ENCODE data around the gene INS. TPM values are rescaled to one million over a fixed set of nuclear protein-coding genes. Genes with fewer than 3 reads are reported as not detected.
"Not testable (repeated sequence)": the region's sequence is repeated elsewhere in the genome, so short reads cannot be mapped to it uniquely, and the experiment has no call there.

Gene INS
- total RNA-seq, 2 experiments from 2014 or later, result not detected

GRCh38 chr11:2179516-2179915 lies 18.5 kb upstream of the INS start:
- ATAC-seq (ENCODE audit: poor library complexity) (no peak), DNase-seq (no peak)
- no peak for TF ChIP-seq CTCF (IDR thresholded peaks at IDR 0.05)
- Mint-ChIP-seq H3K9me3 (no peaks in the 10 kb centered on the region), H3K27ac (no peak overlapping the region), H3K27me3 (peaks cover under 1% of the 10 kb centered on the region), H3K4me3 (no peak overlapping the region), H3K4me1 (ENCODE audit: low read depth) (no peaks in the 10 kb centered on the region), H3K36me3 (ENCODE audit: low read depth) (no peaks in the 10 kb centered on the region)
- Histone ChIP-seq H3K9me3 (ENCODE audit: control insufficient read depth in 1 of 2, insufficient read depth in 1 of 2, low read length in 2 of 2) (peaks cover 0 to 4% of the 10 kb centered on the region in 2 experiments), H3K4me3 (ENCODE audit: low read length) (no peak overlapping the region), H3K36me3 (ENCODE audit: insufficient read depth, low read length) (no peaks in the 10 kb centered on the region), H3K27ac (ENCODE audit: low read depth in 1 of 2, low read length in 2 of 2) (no peak overlapping the region), H3K4me1 (ENCODE audit: insufficient read depth, low read length) (no peaks in the 10 kb centered on the region), H3K27me3 (ENCODE audit: control insufficient read depth in 1 of 2, insufficient read depth in 2 of 2, low read length in 2 of 2) (no peaks in the 10 kb centered on the region)
- ChIA-PET POLR2A (no interaction called here), CTCF (no interaction called here)
- intact Hi-C loops (cut with DNase I, micrococcal nuclease), result no loop called here

GRCh38 chr11:2178906-2179494 lies 18.0 kb upstream of the INS start:
- intact Hi-C loops (cut with DNase I, micrococcal nuclease), result no loop called here
- H3K27ac ChIP-seq (ENCODE audit: low read depth in 1 of 2, low read length in 2 of 2), result no peak overlapping the region
- no peaks in the 10 kb centered on the region for H3K27me3 ChIP-seq (ENCODE audit: control insufficient read depth in 1 of 2, insufficient read depth in 2 of 2, low read length in 2 of 2)
- H3K27me3 Mint-ChIP-seq, result no peaks in the 10 kb centered on the region
- no peak for TF ChIP-seq CTCF (IDR thresholded peaks at IDR 0.05)
- POLR2A ChIA-PET, result no interaction called here
- H3K4me1 ChIP-seq (ENCODE audit: insufficient read depth, low read length), result no peaks in the 10 kb centered on the region
- no peaks in the 10 kb centered on the region for H3K4me1 Mint-ChIP-seq (ENCODE audit: low read depth)
- no peaks in the 10 kb centered on the region for H3K36me3 ChIP-seq (ENCODE audit: insufficient read depth, low read length)
- no peak for DNase-seq
- H3K27ac Mint-ChIP-seq, result no peak overlapping the region
- no peak overlapping the region for H3K4me3 Mint-ChIP-seq
- peaks cover 0 to 4% of the 10 kb centered on the region in 2 experiments for H3K9me3 ChIP-seq (ENCODE audit: control insufficient read depth in 1 of 2, insufficient read depth in 1 of 2, low read length in 2 of 2)
- CTCF ChIA-PET, result no interaction called here
- no peaks in the 10 kb centered on the region for H3K9me3 Mint-ChIP-seq
- no peak overlapping the region for H3K4me3 ChIP-seq (ENCODE audit: low read length)
- no peaks in the 10 kb centered on the region for H3K36me3 Mint-ChIP-seq (ENCODE audit: low read depth)
- no peak for ATAC-seq (ENCODE audit: poor library complexity)

GRCh38 chr11:2178055-2178773 lies 17.2 kb upstream of the INS start:
- DNase-seq; intact Hi-C loops (cut with DNase I, micrococcal nuclease); H3K4me1 Mint-ChIP-seq (ENCODE audit: low read depth); H3K4me3 ChIP-seq (ENCODE audit: low read length); H3K9me3 Mint-ChIP-seq; CTCF ChIA-PET; H3K4me1 ChIP-seq (ENCODE audit: insufficient read depth, low read length); H3K4me3 Mint-ChIP-seq; H3K36me3 Mint-ChIP-seq (ENCODE audit: low read depth); H3K27ac ChIP-seq (ENCODE audit: low read depth in 1 of 2, low read length in 2 of 2); H3K27me3 Mint-ChIP-seq; ATAC-seq (ENCODE audit: poor library complexity); H3K36me3 ChIP-seq (ENCODE audit: insufficient read depth, low read length); POLR2A ChIA-PET; H3K27ac Mint-ChIP-seq; H3K27me3 ChIP-seq (ENCODE audit: control insufficient read depth in 1 of 2, insufficient read depth in 2 of 2, low read length in 2 of 2); H3K9me3 ChIP-seq (ENCODE audit: control insufficient read depth in 1 of 2, insufficient read depth in 1 of 2, low read length in 2 of 2): not testable (repeated sequence)

- POLR2A ChIA-PET, result no interaction called here
- Mint-ChIP-seq H3K27me3 (no peaks in the 10 kb centered on the region), H3K36me3 (ENCODE audit: low read depth) (no peaks in the 10 kb centered on the region), H3K4me3 (no peak overlapping the region), H3K9me3 (no peaks in the 10 kb centered on the region), H3K27ac (no peak overlapping the region), H3K4me1 (ENCODE audit: low read depth) (no peaks in the 10 kb centered on the region)
- Histone ChIP-seq H3K4me3 (ENCODE audit: low read length) (no peak overlapping the region), H3K27me3 (ENCODE audit: control insufficient read depth in 1 of 2, insufficient read depth in 2 of 2, low read length in 2 of 2) (no peaks in the 10 kb centered on the region), H3K4me1 (ENCODE audit: insufficient read depth, low read length) (no peaks in the 10 kb centered on the region), H3K9me3 (ENCODE audit: control insufficient read depth in 1 of 2, insufficient read depth in 1 of 2, low read length in 2 of 2) (peaks cover 0 to 4% of the 10 kb centered on the region in 2 experiments), H3K27ac (ENCODE audit: low read depth in 1 of 2, low read length in 2 of 2) (no peak overlapping the region), H3K36me3 (ENCODE audit: insufficient read depth, low read length) (no peaks in the 10 kb centered on the region)
- no peak for DNase-seq
- CTCF ChIA-PET, result no interaction called here
- ATAC-seq (ENCODE audit: poor library complexity), result no peak
- no peak for TF ChIP-seq CTCF (IDR thresholded peaks at IDR 0.05)
- intact Hi-C loops (cut with DNase I, micrococcal nuclease), result no loop called here
Measured at GRCh38 chr11:2177076-2177475, 16.1 kb upstream of the INS start.
